Mucosa of gallbladder (tissue), 1 donor: ENCODE results near the gene TMEM121B. TPM values are rescaled to one million over a fixed set of nuclear protein-coding genes. Genes with fewer than 3 reads are reported as not detected.
"Not testable (repeated sequence)": the region's sequence is repeated elsewhere in the genome, so short reads cannot be mapped to it uniquely, and the experiment has no call there.

ENCODE experiments used
- DNase-seq: peaks from one replicate; pipeline ENCODE4 v3.0.0-alpha.2; 2020; ENCODE audit warnings: low spot score
- total RNA-seq: library from RNA; stranded (reverse); gene quantifications from one replicate; pipeline ENCODE4 v1.2.1, GENCODE V29; 2021
- donor health status: DM: no; HTN: no; CAD: no.

TMEM121B gene
- total RNA-seq, result 1.7 TPM

DNA sequence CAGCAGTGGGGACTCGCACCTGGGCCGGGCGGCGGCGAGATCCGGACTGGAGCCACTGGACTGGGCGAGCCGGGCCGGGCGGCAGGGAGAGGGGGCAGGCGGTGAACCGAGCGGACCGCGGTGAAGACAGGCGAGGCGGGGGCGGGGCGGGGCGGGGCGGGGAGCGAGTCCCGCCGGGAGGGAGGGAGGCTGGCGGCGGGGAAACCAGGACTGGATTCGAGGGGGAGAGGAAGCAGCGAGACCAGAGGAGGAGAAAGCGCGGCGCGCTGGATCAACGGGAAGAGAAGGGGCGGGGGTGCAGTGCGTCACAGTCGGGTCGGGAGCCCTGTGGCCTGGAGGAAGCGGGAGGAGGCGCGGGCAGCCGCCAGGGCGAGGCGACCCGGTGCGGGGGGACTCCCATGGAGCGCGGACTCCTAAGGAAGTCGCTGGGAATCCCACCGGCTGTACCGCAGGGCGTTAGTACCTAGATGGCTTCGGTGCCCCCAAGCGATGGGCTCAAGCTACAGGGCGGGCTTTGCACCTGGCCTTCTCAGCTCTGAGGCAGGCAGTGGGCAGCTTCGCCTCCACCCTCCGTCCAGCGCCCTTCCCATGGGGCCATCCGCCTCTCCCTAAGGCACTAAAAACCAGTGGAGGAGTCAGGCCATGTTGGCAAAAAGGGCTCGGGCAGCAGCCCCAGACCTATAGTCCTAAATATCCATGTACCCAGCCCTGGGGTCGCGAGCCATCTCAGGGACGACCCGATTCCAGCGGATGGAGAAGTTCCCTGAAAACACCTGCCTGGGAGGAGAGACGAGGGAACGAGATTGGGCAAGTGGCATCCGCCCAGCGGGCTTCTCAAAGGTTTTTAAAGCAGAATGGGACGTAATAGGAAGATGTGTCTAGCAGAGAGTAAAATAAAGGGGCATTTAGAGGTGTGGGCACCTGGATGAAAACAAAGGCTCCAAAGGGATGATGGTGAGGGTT lies at the start of gene TMEM121B:
Gene TMEM121B, minus strand, starts transcription at position 128 of the 963 bp plus-strand sequence. CDS start 233 bp downstream, outside the sequence.
- peak; percentile 34 for DNase-seq

DNA sequence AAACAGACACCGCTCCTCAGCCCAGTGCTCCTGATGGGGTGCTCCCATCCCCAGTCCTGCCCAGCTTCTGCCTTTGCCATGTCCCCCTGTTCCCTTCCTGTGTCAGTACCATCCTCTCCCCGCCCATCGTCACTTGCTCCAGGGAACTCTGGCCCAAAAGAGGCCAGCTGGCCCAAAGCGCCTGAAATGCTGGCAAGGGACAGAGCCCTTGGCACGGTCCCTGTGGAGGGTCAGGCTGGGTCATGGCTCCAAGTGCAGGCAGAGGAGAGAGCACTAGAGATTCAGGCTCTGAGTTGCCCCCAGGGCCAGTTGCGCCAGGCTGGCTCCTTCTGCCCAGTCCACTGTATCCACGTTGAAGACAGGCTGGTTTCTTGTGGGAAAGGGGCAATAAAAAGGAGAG lies 46.3 kb upstream of the TMEM121B start:
- no peak for DNase-seq

DNA sequence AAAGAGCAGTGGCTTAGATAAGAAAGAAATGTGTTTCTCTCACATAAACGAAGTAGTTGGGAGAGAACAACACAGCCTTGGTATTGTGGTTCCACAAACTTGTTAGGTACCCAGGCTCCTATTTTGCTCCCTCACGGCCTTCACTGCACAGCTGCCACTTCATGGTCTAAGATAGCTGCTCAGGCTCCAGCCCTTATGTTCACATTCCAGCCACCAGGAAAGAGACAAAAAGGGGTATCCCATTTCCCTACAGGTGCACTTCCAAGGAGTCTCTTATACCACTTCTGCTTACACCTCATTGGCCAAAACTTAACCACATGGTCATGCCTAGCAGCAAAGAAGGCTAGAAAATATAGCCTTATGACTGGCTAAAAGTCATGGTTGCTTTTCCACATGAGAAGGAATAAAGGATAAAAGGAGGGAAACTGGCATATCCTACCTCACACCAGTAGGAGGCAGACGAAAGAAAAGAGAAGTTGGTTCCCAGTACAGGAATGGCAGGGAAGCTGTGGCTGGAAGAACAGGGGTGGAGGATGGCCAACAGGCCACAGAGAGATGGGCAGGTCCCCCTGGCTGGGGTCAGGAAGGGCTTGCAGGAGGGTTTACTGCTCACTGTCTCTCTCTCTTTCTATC lies 43.3 kb upstream of the TMEM121B start:
- DNase-seq, result no peak

- DNase-seq, result no peak
Measured at GRCh38 chr22:17162731-17163130, 41.6 kb upstream of the TMEM121B start.

DNA sequence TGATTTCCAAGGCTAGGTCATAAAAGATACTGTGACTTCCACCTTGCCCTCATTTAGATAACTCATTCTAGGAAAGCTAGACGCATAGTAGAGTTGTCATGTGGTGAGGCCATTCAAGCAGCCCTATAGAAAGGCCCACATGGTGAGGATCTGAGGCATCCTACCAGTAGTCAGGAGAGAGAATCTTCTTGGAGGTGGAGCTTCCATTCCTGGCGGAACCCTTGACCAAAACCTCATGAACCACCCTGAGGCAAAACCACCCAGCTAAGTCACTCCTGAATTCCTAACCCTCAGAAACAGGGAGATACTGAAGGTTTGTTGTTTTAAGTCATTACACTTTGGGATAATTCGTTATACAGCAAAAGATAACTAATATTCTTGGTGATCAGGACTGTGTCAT lies 40.8 kb upstream of the TMEM121B start:
- DNase-seq, result no peak

GRCh38 chr22:17159504-17159951 lies 38.4 kb upstream of the TMEM121B start:
- peak; percentile 44 for DNase-seq

- peak; percentile 91 for DNase-seq
Measured at GRCh38 chr22:17158568-17159503, 37.7 kb upstream of the TMEM121B start, which contains the start of gene HDHD5. Gene HDHD5 (minus strand): TSS chr22:17159277. CDS start chr22:17159251, 26 bp downstream.

- no peak for DNase-seq
Measured at GRCh38 chr22:17158176-17158567, 37.0 kb upstream of the TMEM121B start.

- no peak for DNase-seq
Measured at GRCh38 chr22:17157714-17158113, 36.6 kb upstream of the TMEM121B start.

DNA sequence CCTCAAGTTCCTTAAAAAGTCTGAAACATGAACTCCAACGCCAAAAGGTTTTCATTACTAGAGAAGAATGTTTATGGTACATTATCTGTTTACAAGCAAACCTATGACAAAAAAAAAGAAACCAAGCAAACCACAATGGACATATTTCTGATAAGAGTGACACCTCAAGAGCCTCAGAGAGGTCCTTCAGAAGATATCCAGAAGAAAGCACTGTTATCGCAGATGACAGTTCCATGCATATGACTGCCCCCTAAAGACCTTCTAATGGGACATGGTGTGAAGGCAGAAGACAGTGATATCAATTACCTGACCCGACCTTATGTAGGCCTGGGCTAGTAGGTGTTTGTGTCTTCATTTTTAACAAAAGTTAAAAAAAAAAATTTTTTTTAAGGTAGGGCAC lies 34.8 kb upstream of the TMEM121B start:
- no peak for DNase-seq

DNA sequence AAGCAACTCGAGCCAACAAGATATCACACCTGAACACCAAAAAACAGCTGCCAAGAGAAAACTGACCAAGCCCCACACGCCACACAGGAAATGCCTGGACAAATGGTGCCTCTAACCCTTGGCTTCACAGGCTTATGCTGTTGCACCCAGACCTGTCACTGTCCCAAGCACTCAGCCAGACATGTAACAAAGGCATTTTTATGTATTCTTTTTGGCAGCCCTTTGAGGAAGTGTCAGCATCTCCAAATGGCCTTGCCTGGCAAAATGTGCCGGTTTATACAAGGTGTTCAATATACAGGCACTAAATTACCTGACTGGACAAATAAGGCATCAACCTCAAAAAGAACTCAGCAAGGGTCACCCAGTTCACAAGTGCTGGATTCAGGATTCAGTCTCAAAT lies 31.8 kb upstream of the TMEM121B start:
- peak; percentile 34 for DNase-seq

GRCh38 chr22:17152340-17152739 lies 31.2 kb upstream of the TMEM121B start:
- DNase-seq, result no peak

GRCh38 chr22:17149076-17149815 lies 28.1 kb upstream of the TMEM121B start:
- peak; percentile 67 for DNase-seq

GRCh38 chr22:17147458-17147857 lies 26.3 kb upstream of the TMEM121B start:
- DNase-seq, result not testable (repeated sequence)

- DNase-seq, result no peak
Measured at GRCh38 chr22:17145021-17145680, 24.0 kb upstream of the TMEM121B start.

DNA sequence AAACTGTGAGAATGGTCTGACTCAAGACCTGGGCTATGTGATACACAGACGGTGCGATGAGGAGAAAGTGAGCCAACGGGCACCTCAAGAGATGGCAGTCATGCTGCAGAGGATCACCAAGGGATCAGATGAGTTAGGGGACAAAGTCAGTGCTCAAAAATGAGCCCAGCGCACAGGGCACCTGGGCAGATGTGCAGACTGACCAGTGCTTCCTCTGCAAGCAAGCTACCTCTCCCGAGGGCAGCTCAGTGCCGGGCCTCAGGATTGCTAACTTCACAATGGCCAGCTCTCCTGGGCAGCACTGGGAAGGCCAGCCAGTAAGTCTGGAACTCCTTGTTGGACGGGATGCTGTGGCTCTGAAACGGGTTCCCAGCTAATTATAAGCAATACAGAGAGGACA lies 22.7 kb upstream of the TMEM121B start:
- DNase-seq, result no peak

GRCh38 chr22:17143101-17143500 lies 21.9 kb upstream of the TMEM121B start:
- DNase-seq, result no peak

DNA sequence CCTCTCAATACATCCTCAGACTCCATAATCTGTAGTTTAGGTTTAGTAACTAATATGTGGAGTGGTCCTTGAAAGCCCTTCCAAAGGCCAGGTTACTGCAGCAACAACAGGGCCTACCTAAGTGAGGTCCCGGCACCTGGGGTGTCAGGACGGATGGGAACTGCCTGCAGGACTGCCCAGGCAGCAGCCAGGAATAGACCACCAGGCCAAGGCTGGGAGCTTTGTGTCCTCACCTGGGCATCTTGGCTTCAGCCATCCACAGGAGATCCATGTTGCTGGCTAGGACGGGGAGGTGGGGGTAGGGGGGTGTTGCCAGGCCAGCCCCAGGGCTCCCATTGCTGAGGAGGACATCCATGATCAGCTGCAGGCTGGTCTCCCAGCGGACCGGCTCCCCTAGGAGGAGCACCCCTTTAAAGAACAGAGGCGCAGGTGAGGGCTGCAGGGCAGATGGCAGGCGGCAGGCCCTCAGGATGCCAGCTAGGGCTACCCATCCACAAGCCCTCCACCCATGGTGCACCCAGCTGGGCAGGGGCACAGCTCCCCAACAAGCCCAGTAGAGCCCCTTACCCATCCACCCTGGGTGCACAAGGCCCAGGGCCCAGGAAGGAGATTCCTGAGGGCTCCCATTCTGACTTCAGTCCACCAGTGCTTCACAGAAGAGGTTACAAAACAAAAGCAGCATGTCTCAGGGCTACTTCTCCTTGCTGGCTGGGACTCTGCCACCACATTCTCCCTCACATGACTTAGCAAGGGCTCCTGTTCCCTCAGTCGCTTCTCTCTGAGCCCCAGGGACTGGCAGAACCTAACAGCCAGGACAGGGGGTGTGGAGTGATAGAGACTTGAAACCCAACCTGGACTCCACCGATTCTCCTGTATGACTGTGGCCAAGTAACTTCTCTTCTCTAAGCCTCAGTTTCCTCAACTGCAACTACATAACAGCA lies 19.9 kb upstream of the TMEM121B start:
- DNase-seq, result no peak

DNA sequence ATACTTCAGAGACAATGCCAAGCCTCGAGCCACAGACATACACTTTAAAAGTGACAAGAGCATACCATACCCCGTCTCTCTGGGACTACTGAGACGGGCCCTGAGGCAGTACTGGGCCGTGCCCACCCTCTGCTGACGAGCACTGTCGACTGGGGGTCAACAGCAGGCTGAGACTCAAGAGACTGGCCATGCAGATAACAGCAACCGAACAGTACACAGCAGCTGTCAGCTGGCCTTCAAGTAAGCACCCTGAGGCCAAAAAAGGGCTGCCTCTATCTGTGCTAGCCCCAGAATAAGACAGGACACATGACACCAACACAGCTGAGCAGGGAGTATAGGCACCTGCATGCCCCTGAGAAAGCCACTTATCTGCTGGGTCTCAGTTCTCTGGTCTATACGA lies 18.9 kb upstream of the TMEM121B start:
- DNase-seq, result no peak
